ENCODE measurements around the gene KLK14.

The KLK14 gene

DNA sequence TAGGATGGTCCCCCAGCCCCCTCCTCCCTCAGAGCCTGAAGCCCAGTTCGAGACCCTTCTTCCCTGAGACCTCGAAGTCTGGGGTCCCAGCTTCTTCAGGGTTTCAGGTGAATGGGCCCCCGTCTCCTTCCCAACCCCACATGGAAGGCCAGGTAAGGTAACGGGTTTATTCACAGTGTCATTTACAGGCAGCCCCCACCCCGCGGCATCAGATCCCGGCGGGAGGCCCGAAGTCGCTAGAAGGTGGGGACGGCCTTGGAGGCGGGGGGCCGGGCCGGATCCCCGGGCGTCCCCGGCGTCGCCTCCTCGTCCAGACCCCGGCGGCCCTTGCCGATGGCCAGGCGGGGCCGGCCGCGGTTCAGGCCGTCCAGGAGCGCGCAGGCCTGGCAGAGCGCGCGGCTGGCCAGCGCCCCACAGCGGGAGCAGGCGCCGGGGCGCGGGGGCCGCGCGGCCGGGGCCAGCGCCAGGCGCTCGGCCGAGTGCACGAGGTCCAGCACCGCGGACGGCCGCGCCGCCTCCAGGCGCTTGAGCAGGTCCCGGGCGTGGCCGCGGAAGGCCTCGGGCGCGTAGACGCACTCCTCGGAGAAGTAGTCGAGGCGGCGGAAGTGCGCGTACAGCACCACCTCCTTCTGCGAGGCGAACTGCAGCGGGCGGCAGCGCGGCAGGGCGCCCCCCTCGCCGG lies 15.8 kb upstream of the KLK14 start:
- Histone ChIP-seq H3K27me3 (ENCODE audit: insufficient read depth, poor library complexity, severe bottlenecking) (no peaks in the 10 kb centered on the region), H3K27ac (replicated peaks) (no peak overlapping the region), H3K4me3 (replicated peaks; ENCODE audit: insufficient read depth, low read length) (no peak overlapping the region)
- DNase-seq (ENCODE audit: low read depth in 1 of 2, low spot score in 1 of 2), result no peak
- TF ChIP-seq SPI1 (IDR thresholded peaks at IDR 0.05; ENCODE audit: borderline replicate concordance, low read depth), result no peak
- TF ChIP-seq CTCF (IDR thresholded peaks at IDR 0.05; ENCODE audit: insufficient read depth, low read length), result no peak
- TF ChIP-seq GABPA (IDR thresholded peaks at IDR 0.05; ENCODE audit: low read depth), result no peak
- TF ChIP-seq, protein P1, sequence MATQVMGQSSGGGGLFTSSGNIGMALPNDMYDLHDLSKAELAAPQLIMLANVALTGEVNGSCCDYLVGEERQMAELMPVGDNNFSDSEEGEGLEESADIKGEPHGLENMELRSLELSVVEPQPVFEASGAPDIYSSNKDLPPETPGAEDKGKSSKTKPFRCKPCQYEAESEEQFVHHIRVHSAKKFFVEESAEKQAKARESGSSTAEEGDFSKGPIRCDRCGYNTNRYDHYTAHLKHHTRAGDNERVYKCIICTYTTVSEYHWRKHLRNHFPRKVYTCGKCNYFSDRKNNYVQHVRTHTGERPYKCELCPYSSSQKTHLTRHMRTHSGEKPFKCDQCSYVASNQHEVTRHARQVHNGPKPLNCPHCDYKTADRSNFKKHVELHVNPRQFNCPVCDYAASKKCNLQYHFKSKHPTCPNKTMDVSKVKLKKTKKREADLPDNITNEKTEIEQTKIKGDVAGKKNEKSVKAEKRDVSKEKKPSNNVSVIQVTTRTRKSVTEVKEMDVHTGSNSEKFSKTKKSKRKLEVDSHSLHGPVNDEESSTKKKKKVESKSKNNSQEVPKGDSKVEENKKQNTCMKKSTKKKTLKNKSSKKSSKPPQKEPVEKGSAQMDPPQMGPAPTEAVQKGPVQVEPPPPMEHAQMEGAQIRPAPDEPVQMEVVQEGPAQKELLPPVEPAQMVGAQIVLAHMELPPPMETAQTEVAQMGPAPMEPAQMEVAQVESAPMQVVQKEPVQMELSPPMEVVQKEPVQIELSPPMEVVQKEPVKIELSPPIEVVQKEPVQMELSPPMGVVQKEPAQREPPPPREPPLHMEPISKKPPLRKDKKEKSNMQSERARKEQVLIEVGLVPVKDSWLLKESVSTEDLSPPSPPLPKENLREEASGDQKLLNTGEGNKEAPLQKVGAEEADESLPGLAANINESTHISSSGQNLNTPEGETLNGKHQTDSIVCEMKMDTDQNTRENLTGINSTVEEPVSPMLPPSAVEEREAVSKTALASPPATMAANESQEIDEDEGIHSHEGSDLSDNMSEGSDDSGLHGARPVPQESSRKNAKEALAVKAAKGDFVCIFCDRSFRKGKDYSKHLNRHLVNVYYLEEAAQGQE (IDR thresholded peaks at IDR 0.05; ENCODE audit: insufficient replicate concordance, low read depth), result no peak
- no peak for TF ChIP-seq POLR2AphosphoS5 (IDR thresholded peaks at IDR 0.05; ENCODE audit: low read depth)

DNA sequence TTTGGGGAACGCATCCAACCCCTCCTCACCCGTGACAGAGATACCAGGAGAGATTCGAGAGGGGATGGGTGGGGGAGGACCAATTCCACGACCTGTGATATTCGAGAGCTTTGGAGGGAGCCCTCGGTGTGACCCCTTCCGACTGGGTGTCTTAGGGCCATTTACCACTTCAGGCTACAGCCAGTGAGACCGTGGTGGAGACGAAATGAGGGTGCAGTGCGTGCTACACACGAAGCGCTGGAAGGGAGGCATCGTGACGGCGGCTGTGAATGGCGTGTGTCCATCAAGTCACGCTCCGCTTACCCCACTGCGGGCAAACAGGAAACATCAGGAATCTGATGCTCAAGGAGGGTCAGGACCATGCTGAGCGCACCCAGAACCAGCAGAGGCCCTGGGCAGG lies 15.1 kb upstream of the KLK14 start:
- TF ChIP-seq, protein P1 (IDR thresholded peaks at IDR 0.05; ENCODE audit: insufficient replicate concordance, low read depth), result no peak
- no peak for TF ChIP-seq POLR2AphosphoS5 (IDR thresholded peaks at IDR 0.05; ENCODE audit: low read depth)
- TF ChIP-seq SPI1 (IDR thresholded peaks at IDR 0.05; ENCODE audit: borderline replicate concordance, low read depth), result no peak
- no peak for TF ChIP-seq CTCF (IDR thresholded peaks at IDR 0.05; ENCODE audit: insufficient read depth, low read length)
- no peak for TF ChIP-seq GABPA (IDR thresholded peaks at IDR 0.05; ENCODE audit: low read depth)
- DNase-seq (ENCODE audit: low read depth in 1 of 2, low spot score in 1 of 2), result no peak
- Histone ChIP-seq H3K4me3 (replicated peaks; ENCODE audit: insufficient read depth, low read length) (no peak overlapping the region), H3K27ac (replicated peaks) (no peak overlapping the region), H3K27me3 (ENCODE audit: insufficient read depth, poor library complexity, severe bottlenecking) (no peaks in the 10 kb centered on the region)

DNA sequence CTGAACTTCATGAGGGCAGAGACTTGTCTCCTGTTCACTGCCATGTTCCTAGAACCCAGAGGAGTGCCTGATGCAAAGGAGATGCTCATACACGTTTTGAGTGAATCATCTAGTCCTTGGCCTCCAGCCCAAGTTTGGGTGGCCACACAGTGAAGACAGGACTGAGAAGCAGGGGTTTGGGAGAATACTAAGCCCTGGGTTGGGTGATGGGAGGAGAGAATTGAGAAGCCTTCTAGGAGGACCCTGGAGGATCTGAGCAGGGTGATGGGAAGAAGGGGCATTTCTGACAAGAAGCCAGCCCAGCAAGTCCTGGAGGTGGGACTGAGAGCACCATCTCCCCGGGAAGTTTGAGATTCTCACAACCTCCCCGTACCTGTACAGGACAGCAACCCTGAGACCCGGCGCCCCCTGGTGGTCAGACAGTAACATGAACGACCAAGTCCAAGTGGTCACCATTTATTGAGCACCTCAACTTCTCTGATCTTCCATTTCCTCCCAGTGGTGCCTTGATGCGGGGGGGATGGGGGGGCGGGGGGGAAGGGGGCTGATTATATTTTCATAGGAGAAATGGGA lies 14.6 kb upstream of the KLK14 start:
- peak; percentile 46 for TF ChIP-seq CTCF (IDR thresholded peaks at IDR 0.05; ENCODE audit: insufficient read depth, low read length)
- no peak for TF ChIP-seq SPI1 (IDR thresholded peaks at IDR 0.05; ENCODE audit: borderline replicate concordance, low read depth)
- no peak for TF ChIP-seq GABPA (IDR thresholded peaks at IDR 0.05; ENCODE audit: low read depth)
- TF ChIP-seq, protein P1 (IDR thresholded peaks at IDR 0.05; ENCODE audit: insufficient replicate concordance, low read depth), result no peak
- no peak for TF ChIP-seq POLR2AphosphoS5 (IDR thresholded peaks at IDR 0.05; ENCODE audit: low read depth)
- H3K27ac ChIP-seq (replicated peaks), result no peak overlapping the region
- H3K27me3 ChIP-seq (ENCODE audit: insufficient read depth, poor library complexity, severe bottlenecking), result no peaks in the 10 kb centered on the region
- no peak overlapping the region for H3K4me3 ChIP-seq (replicated peaks; ENCODE audit: insufficient read depth, low read length)
- peak in 1 of 2 experiments; percentile 52 for DNase-seq (ENCODE audit: low read depth in 1 of 2, low spot score in 1 of 2)
